22Rv1 (cell line): ENCODE data around the gene COX6B1.

Source experiments
- CTCF ChIP-seq: fragments of 450-650 bp; IDR thresholded peaks from 2 replicates; pipeline ENCODE4 v1.5.1; 2017; ENCODE audit warnings: mild to moderate bottlenecking
- ZFX ChIP-seq: fragments of 450-650 bp; IDR thresholded peaks from 2 replicates; pipeline ENCODE4 v1.6.1; 2017; ENCODE audit warnings: antibody characterized with exemption, borderline replicate concordance

- TF ChIP-seq CTCF (no peak), ZFX (no peak)
Observed at GRCh38 chr19:35608251-35608650, 39.9 kb upstream of the COX6B1 start.
